GM21390 (cell line): ENCODE results near the gene SLC1A4.

Experiments
- ATAC-seq: cut with Tn5 transposase; IDR thresholded peaks from one replicate; pipeline ENCODE4 v1.9.1; 2021; ENCODE audit not compliant: unreplicated experiment

SLC1A4 gene

DNA sequence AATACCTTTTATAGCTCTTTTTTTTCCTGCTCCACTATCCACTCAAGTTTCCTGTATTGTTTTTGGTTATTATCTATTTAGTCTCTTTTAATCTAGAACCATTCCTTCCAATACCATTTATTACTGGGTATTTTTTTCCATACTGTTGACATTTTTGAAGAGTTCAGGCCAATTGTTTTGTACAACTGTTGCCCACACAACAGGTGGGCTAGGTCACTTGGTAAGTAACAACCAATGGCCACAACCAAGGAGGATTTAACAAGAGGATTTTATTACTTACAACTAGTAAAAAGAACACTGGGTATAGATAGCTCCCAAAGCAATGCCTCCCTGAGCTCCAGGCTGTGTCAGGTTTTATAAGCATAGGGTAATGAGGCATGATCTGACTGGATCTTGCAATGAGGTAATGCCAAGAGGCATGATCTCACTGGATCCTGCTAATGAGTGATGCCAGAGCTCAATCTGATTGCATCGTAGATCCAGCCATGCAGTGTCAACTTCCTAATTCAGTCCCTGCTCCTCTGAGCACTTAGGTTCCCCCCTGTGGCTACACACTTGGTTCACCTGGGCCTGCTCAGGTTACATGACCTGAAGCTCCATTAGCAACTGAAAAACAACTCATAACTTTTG lies 59.9 kb downstream of the SLC1A4 start:
- no peak for ATAC-seq

DNA sequence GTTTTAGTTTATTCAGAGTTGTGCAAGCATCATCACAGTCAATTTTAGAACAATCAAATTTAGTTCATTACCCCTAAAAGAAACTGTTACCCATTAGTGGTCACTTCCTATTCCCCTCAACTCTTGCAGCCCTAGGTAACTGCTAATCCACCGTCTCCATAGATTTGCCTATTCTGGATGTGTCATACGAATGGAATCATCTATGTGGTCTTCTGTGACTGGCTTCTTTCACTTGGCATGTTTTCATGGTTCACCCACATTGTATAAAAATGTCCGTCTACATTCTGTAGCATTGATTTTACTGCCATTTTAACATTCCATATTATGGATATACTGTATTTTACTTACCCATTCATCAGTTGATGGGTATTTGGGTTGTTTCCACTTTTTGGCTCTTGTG lies 61.7 kb downstream of the SLC1A4 start:
- no peak for ATAC-seq

DNA sequence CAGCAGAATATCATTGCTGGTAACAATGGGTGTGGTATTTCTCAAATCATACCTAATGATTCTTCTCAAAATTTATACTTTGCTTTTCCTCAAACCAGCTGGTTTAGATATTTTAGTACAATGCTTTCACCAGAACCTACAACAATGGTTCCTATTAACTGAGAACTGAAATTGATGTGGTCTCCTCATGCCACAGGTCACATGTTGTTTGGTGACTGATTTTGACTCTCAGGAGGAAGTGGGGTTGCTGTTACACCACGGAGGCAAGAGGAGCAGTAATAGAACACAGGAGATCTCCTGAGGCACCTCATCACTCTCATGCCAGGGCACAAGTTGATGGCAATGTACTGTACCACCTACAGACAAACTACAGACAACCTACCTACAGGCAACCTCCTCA lies 64.0 kb downstream of the SLC1A4 start:
- peak; percentile 56 for ATAC-seq

DNA sequence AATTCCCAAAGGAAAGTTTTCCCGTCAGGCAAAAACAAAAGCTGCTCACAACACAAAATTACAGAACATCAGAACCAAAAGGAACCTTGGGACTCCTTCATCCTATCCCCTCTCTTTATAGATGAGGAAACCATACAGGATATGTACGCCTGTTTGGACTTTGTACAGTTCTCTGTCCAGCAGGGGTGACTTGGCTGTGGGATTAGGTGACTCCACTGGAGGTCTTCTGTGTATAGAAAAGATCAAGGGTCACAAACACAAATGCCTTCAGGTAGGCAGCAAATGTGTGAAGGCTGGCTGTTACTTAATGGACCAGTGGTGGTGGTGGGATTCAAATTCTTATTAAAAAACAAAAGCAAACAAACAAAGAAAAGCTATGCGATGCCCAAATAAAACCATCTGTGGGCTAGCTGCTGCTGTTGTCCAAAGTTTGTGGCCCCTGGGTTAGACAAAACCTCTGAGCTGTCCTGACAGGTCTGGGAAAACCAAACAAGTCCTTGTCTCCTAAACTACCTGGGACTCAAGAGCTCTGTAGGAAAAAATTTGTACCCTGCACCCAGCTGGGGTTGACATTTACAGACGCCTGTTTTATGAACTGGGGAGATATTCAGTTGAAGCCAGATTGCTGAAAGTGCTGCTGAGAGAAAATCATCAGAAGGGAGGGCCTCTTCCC lies 65.7 kb downstream of the SLC1A4 start:
- no peak for ATAC-seq

DNA sequence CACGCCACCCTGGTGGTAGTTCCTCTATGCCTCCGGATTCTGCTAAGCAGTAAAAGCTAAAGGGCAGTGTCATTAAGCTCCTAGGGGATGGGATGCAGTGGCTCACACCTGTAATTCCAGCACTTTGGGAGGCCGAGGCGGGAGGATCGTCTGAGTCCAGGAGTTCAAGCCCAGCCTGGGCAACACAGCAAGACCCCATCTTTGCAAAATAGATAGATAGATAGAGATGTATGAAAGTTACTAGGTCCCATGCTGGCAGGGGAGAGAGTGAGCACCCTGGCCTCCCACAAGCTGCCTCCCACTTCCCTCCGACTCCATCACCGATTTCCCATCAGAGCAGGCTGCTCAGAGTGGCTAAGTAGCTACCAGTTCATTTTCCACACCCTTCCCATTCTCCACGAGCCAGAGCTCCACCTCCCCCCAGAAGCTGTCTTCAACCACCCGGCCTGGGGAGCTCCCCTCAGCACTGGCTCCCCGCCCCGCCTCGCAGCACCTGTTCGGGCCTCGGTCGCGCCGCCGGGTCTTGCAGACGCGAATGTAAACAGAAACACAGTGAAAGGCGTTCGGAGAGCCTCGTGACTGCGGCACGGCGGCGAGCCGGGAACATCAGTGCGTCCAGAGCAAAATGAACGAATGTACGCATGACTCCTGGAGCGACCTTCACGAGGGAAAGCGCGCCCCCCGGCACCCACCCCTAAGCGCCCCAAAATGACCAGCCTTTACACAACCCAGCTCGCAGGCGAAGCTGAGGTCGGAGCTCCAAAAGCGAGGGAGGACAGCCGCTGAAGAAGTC lies 66.4 kb downstream of the SLC1A4 start:
- ATAC-seq, result peak; percentile 34

DNA sequence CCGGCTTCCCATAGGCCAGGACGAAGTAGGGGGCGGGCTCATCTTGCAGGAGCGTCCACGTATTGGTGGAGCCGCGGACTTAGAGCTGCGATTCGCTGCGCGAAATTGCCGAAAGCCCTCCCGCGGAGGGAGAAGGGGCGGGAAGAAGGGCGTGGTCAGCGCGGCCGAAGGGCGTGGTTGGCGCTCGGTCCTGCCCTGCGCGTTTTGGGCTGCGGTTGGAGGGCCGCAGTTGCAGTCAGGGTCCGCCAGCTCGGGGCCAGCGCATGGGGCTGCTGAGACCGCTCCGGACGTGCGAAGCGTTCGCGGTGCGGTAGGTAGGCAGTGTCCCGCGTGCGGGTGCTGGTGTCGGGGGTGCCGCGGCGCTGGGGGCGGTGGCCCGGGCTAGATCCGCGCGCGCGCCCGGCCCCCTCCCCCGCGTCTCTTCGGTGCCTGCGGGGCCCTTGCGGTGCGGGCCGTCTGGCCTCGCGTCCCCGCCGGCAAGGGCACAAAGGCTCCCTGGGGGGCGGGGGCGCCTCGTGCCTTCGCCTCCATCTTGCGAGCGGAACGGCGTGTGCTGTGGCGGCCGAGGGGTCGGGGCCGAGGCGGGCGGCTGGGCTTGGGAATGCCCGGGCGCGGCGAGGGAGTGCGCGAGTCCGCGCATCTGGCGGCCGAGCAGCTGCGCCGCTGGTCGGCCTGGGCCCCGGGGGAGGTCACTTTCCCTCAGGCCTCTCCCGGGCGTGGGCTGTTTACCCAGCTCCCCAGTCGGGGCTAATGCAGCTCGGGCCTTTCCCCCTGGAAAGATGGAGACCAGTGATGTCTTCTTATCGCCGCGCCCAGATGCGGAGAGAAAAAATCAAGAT lies 67.2 kb downstream of the SLC1A4 start, which contains the start of gene CEP68:
Gene CEP68, plus strand, starts transcription at position 202 of the 839 bp plus-strand sequence. CDS start 13,029 bp downstream, outside the sequence.
- ATAC-seq, result peak; percentile 78

DNA sequence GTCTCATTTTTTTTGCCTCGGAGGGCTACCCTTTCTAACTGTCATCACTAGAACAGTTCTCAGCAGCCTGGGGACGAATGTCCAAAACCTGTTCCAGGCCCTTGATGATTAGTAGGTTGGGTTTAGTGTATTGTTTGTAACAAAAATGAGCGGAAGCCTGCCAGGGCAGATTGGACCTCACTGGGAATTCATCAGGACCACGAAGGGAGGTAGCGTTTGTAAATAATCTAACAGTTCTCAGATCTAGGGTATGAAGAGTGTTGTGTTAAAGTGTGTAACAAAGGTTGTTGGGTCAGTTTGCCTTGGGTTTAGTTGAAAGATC lies 67.8 kb downstream of the SLC1A4 start:
- no peak for ATAC-seq

DNA sequence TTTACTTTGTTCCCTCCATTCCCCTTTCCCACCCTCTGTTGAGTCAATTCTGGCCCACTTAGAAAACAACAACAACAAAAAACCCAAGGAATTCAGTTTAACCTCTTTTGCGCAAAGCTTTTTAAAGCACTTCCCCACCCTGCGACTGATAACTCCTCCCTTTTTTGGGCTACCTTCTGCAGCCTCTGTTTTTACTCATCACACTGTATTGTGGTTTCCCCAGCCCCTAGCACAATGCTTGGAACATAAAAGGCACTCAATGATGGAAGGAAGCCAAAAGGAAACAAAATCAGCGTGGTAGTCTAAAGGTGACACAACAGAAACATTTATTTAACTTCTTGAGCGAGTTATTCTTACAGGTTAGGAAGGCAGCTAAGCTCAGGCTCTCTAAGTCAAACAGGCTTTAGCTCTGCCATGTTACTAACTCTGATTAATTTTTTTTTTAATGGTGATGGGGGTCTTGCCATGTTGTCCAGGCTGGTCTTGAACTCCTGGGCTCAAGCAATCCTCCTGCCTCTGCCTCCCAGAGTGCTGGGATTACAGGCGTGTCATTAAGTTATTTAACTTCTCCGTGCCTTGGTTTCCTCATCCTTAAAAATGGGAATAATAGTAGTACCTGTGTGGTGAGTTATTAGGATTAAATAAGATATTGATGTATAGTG lies 68.3 kb downstream of the SLC1A4 start:
- ATAC-seq, result peak; percentile 25

DNA sequence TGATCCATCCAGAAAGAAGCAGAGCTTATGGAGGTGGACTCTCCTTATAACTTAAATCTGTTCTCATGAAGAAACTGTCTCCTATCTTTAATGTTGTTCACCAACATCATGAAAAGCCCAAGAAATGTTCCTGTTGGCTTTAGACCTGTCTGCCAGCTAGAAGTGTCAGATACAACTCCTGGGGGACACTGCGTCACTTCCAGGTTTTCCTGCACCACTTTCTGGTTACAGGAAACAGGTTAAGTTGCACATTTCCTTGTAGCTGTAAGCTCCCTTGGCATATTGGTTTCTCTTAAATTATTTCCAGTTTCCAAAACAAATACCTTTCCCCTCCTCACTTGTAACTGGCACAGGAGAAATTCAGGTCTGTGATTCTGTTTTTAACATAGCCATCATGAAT lies 69.9 kb downstream of the SLC1A4 start:
- no peak for ATAC-seq

DNA sequence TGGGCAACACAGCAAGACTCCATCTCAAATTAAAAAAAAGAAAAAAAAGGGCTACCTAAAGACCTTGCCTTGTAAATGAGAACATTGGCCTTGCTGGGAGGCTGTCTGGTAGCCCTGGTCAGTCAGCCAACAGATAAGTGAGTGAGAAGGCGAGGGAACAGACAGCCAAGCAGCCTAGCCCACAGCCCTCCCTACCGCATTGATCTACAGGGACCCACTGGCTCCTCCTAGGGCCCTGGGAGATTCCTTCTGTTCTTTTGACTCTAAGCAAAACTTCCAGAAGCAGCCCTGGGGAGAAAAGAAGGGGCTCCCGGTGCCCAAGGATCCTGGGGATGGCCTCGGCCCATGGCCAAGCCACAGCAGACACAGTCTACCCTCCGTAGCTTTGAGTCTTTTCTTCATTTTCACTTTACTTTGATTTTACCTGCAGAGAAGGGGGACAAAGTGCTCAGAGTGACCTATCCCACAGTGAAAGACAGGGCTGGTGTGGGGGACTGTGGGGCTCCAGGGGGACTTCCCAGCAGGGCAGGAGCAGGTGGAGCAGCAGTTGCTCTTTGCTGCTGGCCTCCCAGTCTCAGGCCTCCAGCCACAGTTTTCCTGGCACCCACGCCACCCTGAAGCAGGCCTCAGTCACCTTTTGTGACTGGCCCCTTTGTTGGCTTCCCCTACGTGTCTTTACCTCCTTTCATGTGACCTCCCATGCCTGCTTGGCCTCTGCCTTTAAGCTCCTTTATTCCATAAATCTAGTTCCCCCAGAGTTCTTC lies 72.1 kb downstream of the SLC1A4 start:
- no peak for ATAC-seq

DNA sequence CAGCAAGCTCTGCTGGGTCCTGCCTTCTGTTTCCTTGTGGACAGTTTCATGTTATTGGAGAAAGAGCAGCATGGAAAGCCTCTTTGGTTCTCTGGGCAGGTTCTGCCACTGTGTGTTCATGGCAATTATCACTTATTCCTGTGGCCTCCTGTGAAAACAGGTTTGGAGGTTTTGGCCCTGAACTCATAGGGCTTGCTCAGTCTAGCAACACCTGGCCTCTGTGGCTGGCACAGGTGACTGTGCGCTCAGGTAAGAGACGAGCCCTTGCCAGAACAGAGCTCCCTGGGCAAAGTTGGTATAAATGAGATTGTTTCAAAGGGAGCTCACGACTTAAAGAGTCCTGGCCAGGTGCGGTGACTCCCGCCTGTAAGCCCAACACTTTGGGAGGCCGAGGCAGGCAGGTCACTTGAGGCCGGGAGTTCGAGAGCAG lies 72.7 kb downstream of the SLC1A4 start:
- ATAC-seq, result no peak

DNA sequence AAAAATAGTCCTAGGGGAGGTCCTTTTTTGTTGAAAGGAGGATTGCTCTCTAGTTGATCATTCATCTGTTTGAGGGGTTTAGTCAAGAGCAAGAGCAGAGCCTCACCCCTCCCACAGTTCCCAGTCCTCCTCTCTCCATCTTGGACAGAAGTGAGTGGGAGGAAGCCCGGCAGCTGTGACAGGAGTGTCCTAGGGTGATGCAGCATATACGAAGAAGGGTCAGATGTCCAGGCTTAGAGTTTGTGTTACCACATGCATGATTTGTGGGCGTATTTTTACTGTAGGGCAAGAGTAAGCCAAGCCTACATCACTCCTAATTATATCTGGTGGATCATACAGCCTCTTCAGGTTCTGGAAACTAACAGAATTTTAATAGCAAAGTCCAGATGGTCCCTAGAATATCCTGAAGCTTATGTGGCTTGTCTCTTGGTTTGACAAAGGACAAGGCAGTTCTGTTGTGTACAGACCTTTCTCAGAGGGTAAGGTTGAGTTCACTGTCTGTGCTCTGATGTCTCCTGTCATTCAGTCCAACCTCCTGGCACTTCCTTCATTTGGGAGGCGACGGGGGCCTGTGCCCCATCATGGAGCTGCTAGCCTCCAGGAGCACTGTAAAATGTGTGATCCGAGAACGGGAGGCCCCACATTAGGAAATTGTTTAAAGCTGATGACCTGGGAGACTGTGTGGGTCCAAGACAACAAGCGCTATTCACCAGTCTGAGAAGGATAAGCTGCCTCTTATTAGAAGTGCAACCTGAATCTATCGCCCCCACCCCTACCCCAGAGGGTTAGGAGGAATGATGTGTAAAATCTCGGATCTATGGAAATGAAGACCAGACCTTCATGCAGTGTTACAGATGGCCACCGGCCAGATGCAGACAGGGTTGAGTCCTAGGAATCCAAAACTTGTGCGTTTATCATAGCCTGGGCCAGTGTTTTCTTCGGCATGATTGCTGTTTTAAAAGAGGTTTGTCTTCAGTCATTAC lies 73.9 kb downstream of the SLC1A4 start:
- no peak for ATAC-seq

DNA sequence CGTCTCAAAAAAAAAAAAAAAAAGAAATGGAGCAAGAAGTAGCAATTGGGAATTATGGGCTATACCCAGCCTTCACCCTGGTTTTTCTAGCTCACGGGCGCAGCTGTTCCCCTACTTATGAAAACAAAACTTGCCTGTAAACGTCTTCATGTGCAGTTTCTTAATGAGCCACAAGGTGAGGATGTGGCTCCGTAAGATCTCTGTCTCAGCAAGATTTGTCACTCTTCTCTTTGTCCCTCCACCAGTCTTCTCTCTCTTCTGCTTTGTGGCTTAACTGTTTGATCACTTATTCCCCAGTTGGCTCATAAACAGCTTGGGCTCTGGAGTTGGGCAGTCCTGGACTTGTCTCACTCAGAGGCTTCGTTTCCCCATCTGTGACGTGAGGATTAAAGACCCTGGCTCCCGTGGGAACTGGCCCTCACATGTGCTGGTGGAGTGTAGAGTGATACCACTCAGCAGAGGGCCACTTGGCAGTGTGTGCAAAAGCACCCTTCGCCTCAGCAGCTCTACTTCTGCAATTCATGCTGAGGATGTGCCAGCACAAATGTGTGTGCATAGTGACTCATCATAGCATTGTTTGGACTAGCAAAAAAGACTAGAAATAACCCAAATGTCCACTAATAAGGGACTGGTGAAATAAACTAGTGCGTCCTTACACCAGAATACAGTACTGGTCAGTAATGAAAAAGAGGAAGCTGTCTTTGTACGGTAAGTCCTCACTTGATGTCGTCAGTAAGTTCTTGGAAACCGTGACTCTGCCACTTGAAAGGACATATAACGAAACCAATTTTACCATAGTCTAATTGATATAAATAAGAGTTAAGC lies 75.7 kb downstream of the SLC1A4 start:
- ATAC-seq, result peak; percentile 86

DNA sequence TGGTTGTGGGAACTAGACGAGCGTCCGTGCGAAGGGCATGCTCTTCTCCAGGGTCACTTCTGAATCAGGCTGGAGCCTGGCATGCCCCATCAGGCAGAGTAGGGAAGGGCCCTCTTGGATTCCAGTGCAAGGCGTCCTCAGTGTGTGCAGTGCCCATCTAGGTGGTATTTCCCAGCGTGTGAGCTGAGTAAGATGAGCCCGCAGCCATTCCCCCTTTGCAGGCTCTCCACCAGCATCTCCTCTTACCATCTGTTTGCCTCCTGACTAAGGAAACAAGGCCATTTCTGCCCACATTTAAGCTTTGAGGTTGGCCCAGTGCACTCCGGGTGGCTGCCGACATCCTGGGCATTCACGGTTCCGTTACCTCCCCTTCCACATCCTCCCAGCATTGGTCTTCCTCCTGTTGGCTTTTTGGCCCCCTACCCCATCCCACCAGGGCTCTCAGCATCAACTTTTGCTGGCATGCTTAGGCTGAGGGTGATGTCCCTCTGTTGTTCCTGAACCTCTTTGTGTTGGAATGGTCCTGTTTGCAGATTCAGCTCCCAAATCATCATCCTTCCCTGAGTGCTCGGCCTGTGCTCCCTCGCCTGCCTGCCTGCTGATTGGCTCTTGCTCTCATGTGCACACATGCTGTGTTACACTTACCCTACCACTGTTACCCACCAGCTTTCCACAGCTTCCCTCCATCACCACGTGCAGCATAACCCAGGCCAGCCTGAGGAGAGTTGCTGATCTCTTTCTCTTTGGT lies 78.8 kb downstream of the SLC1A4 start:
- no peak for ATAC-seq

DNA sequence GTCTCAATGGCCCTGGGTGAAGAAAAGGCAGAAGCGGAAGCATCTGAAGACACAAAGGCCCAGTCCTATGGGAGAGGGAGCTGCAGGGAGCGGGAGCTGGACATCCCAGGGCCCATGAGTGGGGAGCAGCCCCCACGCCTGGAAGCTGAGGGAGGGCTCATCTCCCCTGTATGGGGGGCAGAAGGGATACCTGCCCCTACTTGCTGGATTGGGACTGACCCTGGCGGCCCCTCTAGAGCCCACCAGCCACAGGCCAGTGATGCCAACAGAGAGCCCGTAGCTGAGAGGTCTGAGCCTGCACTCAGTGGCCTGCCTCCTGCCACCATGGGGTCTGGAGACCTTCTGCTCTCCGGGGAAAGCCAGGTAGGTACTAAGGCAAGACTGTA lies 80.2 kb downstream of the SLC1A4 start:
- ATAC-seq, result no peak

DNA sequence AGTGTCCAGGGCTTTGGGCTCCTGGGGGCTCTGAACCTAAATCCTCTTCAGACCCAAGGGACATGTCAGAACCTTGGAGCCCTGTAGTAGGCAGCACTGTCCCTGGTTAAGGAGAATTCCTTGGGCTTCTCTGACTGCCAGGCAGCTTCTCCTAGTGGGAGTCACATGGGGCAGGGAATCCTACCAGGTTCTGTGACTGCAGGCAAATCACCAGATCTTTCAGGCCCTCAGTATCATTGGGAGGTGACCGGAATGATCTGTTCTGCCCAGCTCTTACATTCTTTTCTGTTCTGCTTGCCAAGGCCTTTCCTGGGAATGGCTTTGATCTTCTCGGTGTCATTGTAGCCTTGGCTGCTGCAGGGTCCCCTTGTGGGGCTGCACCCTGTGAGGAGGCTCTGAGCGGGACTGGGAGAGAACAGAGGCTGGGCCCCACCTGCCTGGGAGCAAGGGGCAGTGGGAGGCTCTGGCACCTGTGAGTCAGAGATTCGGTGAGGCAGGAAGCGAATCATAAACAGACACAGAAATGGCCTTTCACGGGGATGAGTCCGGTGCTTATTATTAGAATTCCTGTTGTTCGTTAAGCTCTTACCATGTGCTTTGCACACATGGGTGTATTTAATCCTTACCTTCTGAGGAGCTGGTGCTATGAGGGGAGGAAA lies 81.1 kb downstream of the SLC1A4 start:
- ATAC-seq, result no peak

DNA sequence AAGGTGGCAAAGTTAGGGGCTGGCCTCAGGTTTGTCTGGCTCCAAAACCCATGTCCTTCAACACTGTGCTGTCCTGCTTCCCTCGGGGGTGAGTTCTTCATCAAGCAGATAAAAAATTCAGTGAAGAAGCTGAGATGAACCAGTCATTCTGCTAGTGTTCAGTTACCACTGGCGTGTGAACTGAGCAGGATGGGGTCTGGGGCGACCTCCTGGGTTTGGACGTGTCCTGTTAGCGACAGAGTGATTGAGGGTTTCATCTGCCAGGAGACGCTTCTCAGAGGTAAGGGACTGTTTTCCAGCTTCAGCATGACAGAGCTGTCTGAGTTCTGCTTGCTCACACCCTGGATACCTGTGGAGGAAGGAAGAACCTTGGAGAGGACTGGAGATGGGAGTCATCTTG lies 81.7 kb downstream of the SLC1A4 start:
- no peak for ATAC-seq
